Stimulated activated CD4-positive, alpha-beta T cell treated with anti-CD3 and anti-CD28 coated beads, Interleukin-1b, Interleukin-23, amount 100 ng/mL, for 48 hours (primary cell): ENCODE results near the gene HSPB1.
A peak's percentile ranks its signal among the peaks of the same experiment; 100 is the strongest.
"Not testable (repeated sequence)": the region's sequence is repeated elsewhere in the genome, so short reads cannot be mapped to it uniquely, and the experiment has no call there.

ENCODE experiments used
- DNase-seq: peaks from one replicate; pipeline ENCODE4 v3.0.0-alpha.2; 2020

HSPB1 gene

GRCh38 chr7:76310102-76310957 lies 7.9 kb downstream of the HSPB1 start:
- no peak for DNase-seq

- not testable (repeated sequence) for DNase-seq
These were observed 9.4 kb downstream of the HSPB1 start for GRCh38 chr7:76311838-76312237.

DNA sequence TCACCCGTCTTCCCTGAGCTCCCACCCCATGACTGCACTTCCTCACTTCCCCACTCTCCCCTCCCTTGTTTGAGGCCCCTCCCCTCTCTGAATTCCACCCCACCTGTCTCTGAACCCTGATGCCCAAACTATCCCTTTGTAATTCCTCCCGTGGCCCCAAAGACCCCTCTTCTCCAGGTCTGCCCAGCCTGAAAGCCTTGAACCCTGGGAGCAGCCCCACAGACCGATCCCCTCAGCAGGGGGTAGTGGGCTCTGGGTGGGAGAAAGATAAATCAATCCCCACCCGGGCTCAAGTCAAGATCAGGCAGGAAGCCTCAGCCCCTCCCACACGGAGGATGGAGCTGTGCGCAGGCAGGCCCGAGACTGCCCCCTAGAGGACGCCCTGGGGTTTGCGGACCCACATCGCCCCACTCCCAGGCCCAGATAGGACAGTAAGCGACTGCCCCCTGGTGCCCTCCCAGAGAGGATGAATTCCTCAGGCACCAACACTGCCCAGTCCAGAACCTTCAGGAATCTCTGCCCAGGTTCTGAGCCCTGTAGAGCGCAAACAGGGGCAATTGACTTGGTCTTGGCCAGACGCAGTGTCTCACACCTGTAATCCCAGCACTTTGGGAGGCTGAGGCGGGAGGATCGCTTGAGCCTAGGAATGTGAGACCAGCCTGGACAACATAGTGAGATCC lies 11.7 kb downstream of the HSPB1 start:
- peak; percentile 96 for DNase-seq

- not testable (repeated sequence) for DNase-seq
These were observed 12.3 kb downstream of the HSPB1 start for GRCh38 chr7:76314740-76315139.

- no peak for DNase-seq
These were observed 12.9 kb downstream of the HSPB1 start for GRCh38 chr7:76315364-76315763.

GRCh38 chr7:76316984-76317781 lies 14.7 kb downstream of the HSPB1 start:
- no peak for DNase-seq

GRCh38 chr7:76317782-76318487 lies 15.5 kb downstream of the HSPB1 start:
- DNase-seq: peak; percentile 96

GRCh38 chr7:76318488-76319353 lies 16.2 kb downstream of the HSPB1 start:
- DNase-seq: peak; percentile 74

- DNase-seq: no peak
These were observed 22.6 kb downstream of the HSPB1 start for GRCh38 chr7:76325092-76325491.

GRCh38 chr7:76325811-76326210 lies 23.3 kb downstream of the HSPB1 start:
- DNase-seq: no peak

GRCh38 chr7:76326646-76327233 lies 24.3 kb downstream of the HSPB1 start:
- no peak for DNase-seq

- DNase-seq: no peak
These were observed 25.1 kb downstream of the HSPB1 start for GRCh38 chr7:76327610-76328009.

- DNase-seq: no peak
These were observed 25.9 kb downstream of the HSPB1 start for GRCh38 chr7:76328389-76328788.

GRCh38 chr7:76329479-76329878 lies 27.0 kb downstream of the HSPB1 start:
- DNase-seq: no peak

DNA sequence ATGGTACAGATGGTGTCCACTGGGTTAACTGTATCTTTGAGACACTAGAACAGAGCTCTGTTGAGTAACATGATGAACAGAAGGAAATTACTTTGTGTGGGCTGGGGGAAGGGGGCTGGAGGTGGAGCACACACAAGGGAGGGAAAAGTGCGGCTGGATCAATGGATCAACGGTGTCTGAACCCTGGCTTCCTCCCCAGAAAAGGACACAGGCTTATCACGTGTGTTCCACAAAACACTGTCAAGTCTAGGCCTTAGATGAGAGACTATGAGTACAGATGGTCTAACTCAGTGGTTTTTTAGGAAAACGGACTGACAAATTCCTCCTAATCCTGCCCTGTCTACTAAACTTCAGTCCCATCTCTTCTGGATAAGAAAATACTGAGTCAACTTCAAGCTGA lies 27.8 kb downstream of the HSPB1 start:
- DNase-seq: no peak

- DNase-seq: no peak
These were observed 28.2 kb downstream of the HSPB1 start for GRCh38 chr7:76330673-76331072.

DNA sequence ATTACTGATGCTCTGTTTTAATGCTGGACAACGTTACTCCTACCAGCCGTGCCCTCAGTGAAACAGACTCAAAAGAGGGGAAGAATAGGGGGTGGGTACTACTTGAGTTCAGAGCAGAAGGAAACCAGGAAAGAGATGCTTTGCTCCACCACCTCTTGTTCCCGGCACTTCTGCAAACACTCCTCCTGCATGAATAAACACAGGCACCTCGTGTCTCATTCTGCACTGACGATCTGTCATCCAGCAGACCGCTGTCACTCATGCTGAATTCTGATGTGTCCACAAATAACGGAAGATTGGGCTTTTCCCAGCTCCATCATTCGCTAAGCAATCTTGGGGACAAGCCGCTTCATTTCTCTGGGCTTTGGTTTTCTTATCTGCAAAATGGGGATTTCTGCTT lies 29.6 kb downstream of the HSPB1 start:
- no peak for DNase-seq

- DNase-seq: no peak
These were observed 31.1 kb downstream of the HSPB1 start for GRCh38 chr7:76333511-76334101.

DNA sequence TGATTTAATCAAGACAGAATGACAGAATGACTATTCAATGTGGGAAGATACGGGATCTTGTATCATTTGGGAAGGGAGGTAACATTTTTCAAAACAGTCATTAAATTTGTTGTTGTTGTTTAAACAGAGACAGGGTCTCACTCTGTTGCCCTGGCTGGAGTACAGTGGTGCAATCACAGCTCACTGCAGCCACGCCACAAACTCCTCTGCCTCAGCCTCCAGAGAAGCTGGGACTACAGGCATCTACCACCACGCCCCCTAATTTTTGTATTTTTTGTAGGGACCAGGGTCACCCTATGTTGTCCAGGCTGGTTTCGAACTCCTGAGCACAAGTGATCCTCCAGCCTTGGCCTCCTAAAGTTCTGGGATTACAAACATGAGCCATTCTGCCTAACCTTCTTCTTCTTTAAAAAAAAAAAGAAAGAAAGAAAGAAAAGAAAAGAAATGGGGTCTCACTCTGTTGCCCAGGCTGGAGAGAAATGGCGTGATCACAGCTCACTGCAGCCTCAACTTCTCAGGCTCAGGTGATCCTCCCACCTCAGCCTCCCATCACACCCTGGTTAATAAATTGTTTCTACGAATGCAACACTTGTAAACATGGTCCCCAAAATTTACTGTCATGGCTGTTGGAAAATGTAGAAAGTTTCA lies 32.0 kb downstream of the HSPB1 start:
- no peak for DNase-seq

DNA sequence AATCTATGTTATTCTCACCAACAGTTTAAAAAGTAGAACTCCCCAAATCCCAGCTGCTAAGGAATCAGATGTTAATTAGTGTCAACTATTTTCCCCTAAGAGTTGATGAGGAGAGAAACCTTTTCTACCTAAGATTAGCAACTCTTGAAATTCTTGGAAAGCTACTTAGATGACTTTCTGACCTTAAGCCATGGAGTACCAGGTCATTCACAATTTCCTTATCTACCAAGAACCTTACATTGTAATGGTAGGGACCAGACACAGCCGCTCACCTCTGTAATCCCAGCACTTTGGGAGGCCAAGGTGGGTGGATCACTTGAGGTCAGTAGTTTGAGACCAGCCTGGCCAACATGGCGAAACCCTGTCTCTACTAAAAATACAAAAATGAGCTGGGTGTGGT lies 32.9 kb downstream of the HSPB1 start:
- DNase-seq: not testable (repeated sequence)
